H9 (cell line): ENCODE results near the gene PRKAR1A. TPM values are rescaled to one million over a fixed set of nuclear protein-coding genes. Genes with fewer than 3 reads are reported as not detected.
"Not testable (repeated sequence)": the region's sequence is repeated elsewhere in the genome, so short reads cannot be mapped to it uniquely, and the experiment has no call there.

Experiments
- DNase-seq: peaks from one replicate; pipeline ENCODE4 v3.0.0-alpha.2; 2017
- H2AFZ ChIP-seq: one replicate; pipeline ENCODE4 v1.6.1; 2013; ENCODE audit warnings: mild to moderate bottlenecking, low read length, control low read depth, moderate library complexity
- H2AK5ac ChIP-seq: 2 replicates; pipeline ENCODE4 v1.6.1; 2013; ENCODE audit warnings: low read length, control low read depth, mixed read lengths; ENCODE audit not compliant: insufficient read length
- H2BK120ac ChIP-seq: one replicate; pipeline ENCODE4 v1.6.1; 2013; ENCODE audit warnings: low read depth, mild to moderate bottlenecking, low read length, control low read depth, inconsistent platforms; ENCODE audit not compliant: poor library complexity, severe bottlenecking
- H2BK12ac ChIP-seq: 2 replicates; pipeline ENCODE4 v1.6.1; 2013; ENCODE audit warnings: low read length, control low read depth, mixed read lengths, low read depth; ENCODE audit not compliant: insufficient read length
- H2BK15ac ChIP-seq: 2 replicates; pipeline ENCODE4 v1.6.1; 2013; ENCODE audit warnings: low read depth, low read length, control low read depth
- H2BK20ac ChIP-seq: one replicate; pipeline ENCODE4 v1.6.1; 2013; ENCODE audit warnings: low read depth, mild to moderate bottlenecking, low read length, control low read depth, inconsistent platforms; ENCODE audit not compliant: poor library complexity, severe bottlenecking
- H2BK5ac ChIP-seq: 2 replicates; pipeline ENCODE4 v1.6.1; 2013; ENCODE audit warnings: low read length, control low read depth, mixed read lengths; ENCODE audit not compliant: insufficient read length
- H3K14ac ChIP-seq: 2 replicates; pipeline ENCODE4 v1.6.1; 2013; ENCODE audit warnings: low read length, control low read depth; ENCODE audit not compliant: insufficient read depth
- H3K18ac ChIP-seq: 2 replicates; pipeline ENCODE4 v1.6.1; 2013; ENCODE audit warnings: low read depth, mild to moderate bottlenecking, mixed read lengths, low read length, control low read depth; ENCODE audit not compliant: insufficient read length
- H3K23ac ChIP-seq: 2 replicates; pipeline ENCODE4 v1.6.1; 2013; ENCODE audit warnings: low read length, control low read depth, mixed read lengths, low read depth; ENCODE audit not compliant: insufficient read length
- H3K23me2 ChIP-seq: 2 replicates; pipeline ENCODE4 v1.6.1; 2013; ENCODE audit warnings: low read depth, mild to moderate bottlenecking, mixed read lengths, low read length, control low read depth; ENCODE audit not compliant: insufficient read length, poor library complexity, severe bottlenecking
- H3K27ac ChIP-seq: 2 replicates; pipeline ENCODE4 v1.5.1; 2013; ENCODE audit warnings: low read length, control low read depth, mixed read lengths, low read depth; ENCODE audit not compliant: insufficient read length
- H3K27me3 ChIP-seq: 2 replicates; pipeline ENCODE4 v1.6.1; 2013; ENCODE audit warnings: low read length, control low read depth, inconsistent platforms; ENCODE audit not compliant: insufficient read depth
- H3K4ac ChIP-seq: 2 replicates; pipeline ENCODE4 v1.6.1; 2013; ENCODE audit warnings: low read depth, mild to moderate bottlenecking, control low read depth, inconsistent platforms, low read length, moderate library complexity
- H3K4me1 ChIP-seq: 2 replicates; pipeline ENCODE4 v1.6.1; 2013; ENCODE audit warnings: low read length, control low read depth, inconsistent platforms; ENCODE audit not compliant: insufficient read depth
- H3K4me2 ChIP-seq: 2 replicates; pipeline ENCODE4 v1.6.1; 2013; ENCODE audit warnings: low read length, control low read depth, mixed read lengths; ENCODE audit not compliant: insufficient read length, insufficient read depth
- H3K56ac ChIP-seq: 2 replicates; pipeline ENCODE4 v1.6.1; 2013; ENCODE audit warnings: low read depth, mild to moderate bottlenecking, mixed read lengths, low read length, control low read depth; ENCODE audit not compliant: insufficient read length
- H3K79me1 ChIP-seq: 2 replicates; pipeline ENCODE4 v1.6.1; 2013; ENCODE audit warnings: low read depth, mild to moderate bottlenecking, moderate library complexity, low read length, control low read depth, inconsistent platforms; ENCODE audit not compliant: insufficient read depth, poor library complexity, severe bottlenecking
- H3K79me2 ChIP-seq: 2 replicates; pipeline ENCODE4 v1.6.1; 2013; ENCODE audit warnings: low read length, control low read depth, inconsistent platforms; ENCODE audit not compliant: insufficient read depth
- H3K9ac ChIP-seq: 2 replicates; pipeline ENCODE4 v1.6.1; 2013; ENCODE audit warnings: low read length, control low read depth, mixed read lengths; ENCODE audit not compliant: insufficient read length; ENCODE audit errors: extremely low read depth
- H3K9me3 ChIP-seq: one replicate; pipeline ENCODE4 v1.6.1; 2013; ENCODE audit warnings: low read depth, low read length, inconsistent platforms; ENCODE audit not compliant: control insufficient read depth
- H3T11ph ChIP-seq: one replicate; pipeline ENCODE4 v1.6.1; 2013; ENCODE audit warnings: mild to moderate bottlenecking, low read length, control low read depth, inconsistent platforms
- H4K20me1 ChIP-seq: one replicate; pipeline ENCODE4 v1.6.1; 2013; ENCODE audit not compliant: control insufficient read depth, insufficient read length, insufficient read depth
- H4K5ac ChIP-seq: 2 replicates; pipeline ENCODE4 v1.6.1; 2013; ENCODE audit warnings: low read depth, mild to moderate bottlenecking, mixed read lengths, low read length, control low read depth; ENCODE audit not compliant: insufficient read length
- H4K8ac ChIP-seq: replicated peaks from 2 replicates; pipeline ENCODE4 v1.6.1; 2013; ENCODE audit warnings: low read length, control low read depth, mixed read lengths, low read depth; ENCODE audit not compliant: insufficient read length
- H4K91ac ChIP-seq: 2 replicates; pipeline ENCODE4 v1.6.1; 2013; ENCODE audit warnings: low read depth, mild to moderate bottlenecking, moderate library complexity, mixed read lengths, low read length, control low read depth; ENCODE audit not compliant: insufficient read length
- H3K27ac Mint-ChIP-seq, 3 experiments: 2 replicates in 2 of 3; 3 replicates in 1 of 3; pipeline ENCODE4 v1.8.0; 2020 to 2021; ENCODE audit warnings: mixed read lengths in 3 of 3, mild to moderate bottlenecking in 1 of 3, moderate library complexity in 1 of 3
- H3K27me3 Mint-ChIP-seq: 2 replicates; pipeline ENCODE4 v1.8.0; 2021; ENCODE audit warnings: low read depth, mild to moderate bottlenecking, moderate library complexity, mixed read lengths
- H3K36me3 Mint-ChIP-seq, 3 experiments: 2 replicates in 2 of 3; 3 replicates in 1 of 3; pipeline ENCODE4 v1.8.0; 2020 to 2021; ENCODE audit warnings: low read depth in 3 of 3, mixed read lengths in 3 of 3; ENCODE audit not compliant: insufficient read depth in 1 of 3
- H3K4me1 Mint-ChIP-seq, 2 experiments: 2 replicates each; pipeline ENCODE4 v1.8.0; 2020; ENCODE audit warnings: mixed read lengths in 2 of 2
- H3K4me3 Mint-ChIP-seq, 2 experiments: 2 replicates in 1 of 2; 3 replicates in 1 of 2; pipeline ENCODE4 v1.8.0; 2020 to 2021; ENCODE audit warnings: mild to moderate bottlenecking in 2 of 2, mixed read lengths in 2 of 2, moderate library complexity in 1 of 2
- H3K9me3 Mint-ChIP-seq, 2 experiments: 2 replicates in 1 of 2; 3 replicates in 1 of 2; pipeline ENCODE4 v1.8.0; 2020; ENCODE audit warnings: mild to moderate bottlenecking in 2 of 2, mixed read lengths in 2 of 2, moderate library complexity in 1 of 2
- WGBS: extraction: QIAGEN DNeasy Blood & Tissue Kit; methylation state at CpG from one replicate; pipeline ENCODE4 v1.1.7; 2013; ENCODE audit warnings: missing lambda C conversion rate, low lambda C conversion rate, mixed read lengths; ENCODE audit not compliant: insufficient read length; ENCODE audit errors: extremely low coverage; 5-methylcytosine and 5-hydroxymethylcytosine counted together
- total RNA-seq: library from RNA; stranded (reverse); gene quantifications from 2 replicates; pipeline ENCODE4 v1.2.1, GENCODE V29; 2021
- TF ChIP-seq, protein P1 (sequence below): fragments of 200-600 bp; sonication (generic); conservative IDR thresholded peaks from 3 replicates; pipeline ENCODE4 v1.8.0; 2021; ENCODE audit warnings: antibody characterized with exemption, mild to moderate bottlenecking

The PRKAR1A gene
- total RNA-seq, 1 experiment from 2014 or later = 171 TPM

DNA sequence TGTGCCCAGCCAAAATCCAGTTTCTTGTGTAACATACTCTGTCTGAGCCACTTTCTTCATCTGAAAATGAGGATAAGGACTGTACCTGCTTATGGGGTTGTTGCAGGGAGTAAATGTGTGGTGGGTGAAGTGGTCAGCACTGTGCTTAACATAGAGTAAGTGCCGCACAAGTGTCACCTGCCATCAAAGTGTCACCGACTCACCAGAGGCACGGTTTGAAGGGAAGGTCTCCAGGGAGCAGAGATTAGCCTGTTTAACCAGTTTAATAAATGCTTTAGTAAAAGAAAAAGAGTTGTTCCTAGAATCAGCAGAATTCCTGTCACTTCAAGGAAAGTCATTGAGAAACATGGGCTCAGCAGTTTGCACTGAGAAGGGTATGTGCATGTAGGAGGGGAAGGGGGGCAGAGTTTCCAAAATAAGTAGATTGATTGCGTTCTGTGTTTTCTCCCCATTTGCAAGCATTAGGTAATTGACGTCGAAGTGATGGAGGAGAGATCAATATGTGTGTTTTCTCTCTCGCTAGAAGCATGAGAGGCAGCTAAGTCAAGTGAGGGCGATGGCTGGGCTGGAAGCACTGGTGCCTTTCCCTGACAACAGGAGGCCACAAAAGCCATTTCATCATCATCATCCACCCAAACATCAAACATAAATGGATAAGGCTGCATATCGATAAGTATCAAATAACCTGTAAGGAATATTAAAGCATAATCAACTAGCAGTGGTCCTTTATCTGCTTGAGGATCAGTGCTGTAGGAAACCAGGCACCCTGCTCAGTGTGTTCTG lies 69.8 kb downstream of the PRKAR1A start:
- H3K27ac ChIP-seq = no peak overlapping the region
- H3K18ac ChIP-seq = no peak overlapping the region
- H3K4me1 ChIP-seq = no peaks in the 10 kb centered on the region
- no peak overlapping the region for H2AFZ ChIP-seq
- H2BK120ac ChIP-seq = no peak overlapping the region
- no peaks in the 10 kb centered on the region for H3K27me3 ChIP-seq
- no peak overlapping the region for H2BK12ac ChIP-seq
- H3K27me3 Mint-ChIP-seq = no peaks in the 10 kb centered on the region
- H4K5ac ChIP-seq = no peak overlapping the region
- no peak overlapping the region for H4K91ac ChIP-seq
- H3T11ph ChIP-seq = no peak overlapping the region
- H3K36me3 Mint-ChIP-seq = peaks cover 1 to 28% (median 10%) of the 10 kb centered on the region in 3 experiments; a peak in 3 of 7 replicates
- no peak overlapping the region for H3K4ac ChIP-seq
- no peak overlapping the region for H3K4me2 ChIP-seq
- H2BK15ac ChIP-seq = no peak overlapping the region
- no peak overlapping the region for H2BK5ac ChIP-seq
- H3K23me2 ChIP-seq = no peaks in the 10 kb centered on the region
- DNase-seq = no peak
- H2BK20ac ChIP-seq = no peak overlapping the region
- peaks cover 2% of the 10 kb centered on the region for H4K20me1 ChIP-seq
- H3K9me3 ChIP-seq = no peaks in the 10 kb centered on the region
- no peak overlapping the region for H3K23ac ChIP-seq
- no peak overlapping the region for H2AK5ac ChIP-seq
- H3K4me3 Mint-ChIP-seq = no peak overlapping the region
- no peaks in the 10 kb centered on the region for H3K79me1 ChIP-seq
- no peak overlapping the region for H3K9ac ChIP-seq
- H3K56ac ChIP-seq = no peak overlapping the region
- no peak overlapping the region for H3K27ac Mint-ChIP-seq
- no CpG with 5 or more reads among the region's 9 CpGs for WGBS
- no peaks in the 10 kb centered on the region for H3K79me2 ChIP-seq
- TF ChIP-seq, protein P1, sequence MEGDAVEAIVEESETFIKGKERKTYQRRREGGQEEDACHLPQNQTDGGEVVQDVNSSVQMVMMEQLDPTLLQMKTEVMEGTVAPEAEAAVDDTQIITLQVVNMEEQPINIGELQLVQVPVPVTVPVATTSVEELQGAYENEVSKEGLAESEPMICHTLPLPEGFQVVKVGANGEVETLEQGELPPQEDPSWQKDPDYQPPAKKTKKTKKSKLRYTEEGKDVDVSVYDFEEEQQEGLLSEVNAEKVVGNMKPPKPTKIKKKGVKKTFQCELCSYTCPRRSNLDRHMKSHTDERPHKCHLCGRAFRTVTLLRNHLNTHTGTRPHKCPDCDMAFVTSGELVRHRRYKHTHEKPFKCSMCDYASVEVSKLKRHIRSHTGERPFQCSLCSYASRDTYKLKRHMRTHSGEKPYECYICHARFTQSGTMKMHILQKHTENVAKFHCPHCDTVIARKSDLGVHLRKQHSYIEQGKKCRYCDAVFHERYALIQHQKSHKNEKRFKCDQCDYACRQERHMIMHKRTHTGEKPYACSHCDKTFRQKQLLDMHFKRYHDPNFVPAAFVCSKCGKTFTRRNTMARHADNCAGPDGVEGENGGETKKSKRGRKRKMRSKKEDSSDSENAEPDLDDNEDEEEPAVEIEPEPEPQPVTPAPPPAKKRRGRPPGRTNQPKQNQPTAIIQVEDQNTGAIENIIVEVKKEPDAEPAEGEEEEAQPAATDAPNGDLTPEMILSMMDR = no peak
- H4K8ac ChIP-seq = no peak overlapping the region
- peaks cover 7 to 9% of the 10 kb centered on the region in 2 experiments for H3K4me1 Mint-ChIP-seq
- no peaks in the 10 kb centered on the region; a peak in 1 of 5 replicates for H3K9me3 Mint-ChIP-seq
- H3K14ac ChIP-seq = no peak overlapping the region

DNA sequence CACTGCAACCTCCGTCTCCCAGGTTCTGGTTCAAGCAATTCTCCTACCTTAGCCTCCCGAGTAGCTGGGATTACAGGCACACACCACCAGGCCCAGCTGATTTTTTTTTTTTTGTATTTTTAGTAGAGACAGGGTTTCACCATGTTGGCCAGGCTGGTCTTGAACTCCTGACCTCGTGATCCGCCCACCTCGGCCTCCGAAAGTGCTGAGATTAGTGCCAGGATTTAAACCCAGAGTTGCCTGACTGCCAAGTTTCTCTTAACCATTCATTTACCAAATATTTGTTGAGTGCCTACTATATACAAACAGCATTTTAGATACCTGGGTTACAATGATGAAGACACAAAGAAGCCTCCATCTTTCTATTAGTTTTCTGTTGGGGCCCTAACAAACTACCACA lies 70.6 kb downstream of the PRKAR1A start:
- not testable (repeated sequence) for H3T11ph ChIP-seq, H4K5ac ChIP-seq, H4K8ac ChIP-seq, H3K4me1 Mint-ChIP-seq, H3K79me2 ChIP-seq, H3K23ac ChIP-seq, H3K4me3 Mint-ChIP-seq, H3K23me2 ChIP-seq, H2AFZ ChIP-seq, H3K14ac ChIP-seq, H2BK5ac ChIP-seq, H3K79me1 ChIP-seq, H2BK20ac ChIP-seq, H3K18ac ChIP-seq, H3K27ac ChIP-seq, H4K20me1 ChIP-seq, H3K4me1 ChIP-seq, H3K4me2 ChIP-seq, H2BK15ac ChIP-seq, H3K9me3 Mint-ChIP-seq, H3K27ac Mint-ChIP-seq, H3K9ac ChIP-seq, H3K27me3 Mint-ChIP-seq, H3K4ac ChIP-seq, H3K56ac ChIP-seq, DNase-seq, H2BK12ac ChIP-seq, H4K91ac ChIP-seq, H2AK5ac ChIP-seq, H3K9me3 ChIP-seq, H2BK120ac ChIP-seq, H3K27me3 ChIP-seq
- no CpG with 5 or more reads among the region's 6 CpGs for WGBS
- H3K36me3 Mint-ChIP-seq = peaks cover 1 to 36% (median 18%) of the 10 kb centered on the region in 3 experiments; a peak in 4 of 7 replicates
